OCI-LY7 (cell line): ENCODE data around the gene GOLGA5.

ENCODE experiments used
- CTCF ChIP-seq: fragments of 200-600 bp; sonication (generic); conservative IDR thresholded peaks from 2 replicates; pipeline ENCODE4 v1.5.1; 2014; ENCODE audit warnings: mild to moderate bottlenecking, antibody characterized with exemption, low read length, moderate library complexity, mixed read lengths
- EZH2phosphoT487 ChIP-seq: fragments of 200-600 bp; sonication (generic); IDR thresholded peaks from 2 replicates; pipeline ENCODE4 v1.6.1; 2018; ENCODE audit warnings: low read depth, borderline replicate concordance, mild to moderate bottlenecking, mixed run types, antibody characterized with exemption, low read length, moderate library complexity, mixed read lengths

DNA sequence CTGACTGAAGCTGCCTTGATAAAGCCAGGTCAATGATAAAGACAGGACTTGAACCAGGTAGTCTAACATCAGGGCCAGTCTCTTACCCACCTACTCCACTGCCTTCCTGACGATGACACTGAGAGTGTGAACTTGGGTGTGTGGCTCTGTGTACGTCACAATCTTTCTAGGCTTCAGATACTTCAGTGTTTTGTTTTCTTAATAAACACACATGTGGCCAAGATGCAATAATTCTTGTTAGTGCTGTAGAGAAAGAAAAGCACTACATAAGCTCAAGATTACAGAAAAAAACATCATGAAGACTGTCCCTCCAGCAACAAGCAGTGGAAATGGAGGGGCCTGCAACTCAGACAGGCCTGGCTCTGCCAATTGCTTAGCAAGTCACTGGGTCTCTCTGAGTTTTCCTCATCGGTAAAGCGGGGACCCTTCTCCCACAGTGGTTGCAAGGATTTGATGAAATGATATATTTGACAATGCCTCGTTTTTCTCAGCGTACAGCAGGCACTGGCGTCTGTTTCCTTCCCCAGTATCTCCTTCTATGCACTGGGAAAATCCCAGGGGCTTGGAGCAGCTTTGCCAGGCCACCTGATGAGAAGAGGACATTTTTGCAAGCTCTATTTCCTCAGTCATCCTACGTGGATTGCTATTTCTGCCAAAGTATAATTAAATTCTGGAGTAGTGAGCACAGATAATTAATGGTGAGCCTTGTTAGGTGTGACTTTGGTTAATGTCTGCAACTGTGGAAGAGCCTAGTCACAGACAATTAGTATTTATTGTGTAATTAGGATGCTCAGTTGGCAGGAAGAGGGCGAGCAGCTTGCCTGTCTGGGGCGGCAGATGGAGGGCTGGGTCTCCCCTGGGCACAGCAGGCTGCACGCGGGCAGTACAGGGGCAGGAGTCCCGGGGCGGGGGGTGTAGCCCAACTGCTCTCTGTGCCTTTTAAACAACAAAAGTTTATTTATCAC lies 73.1 kb downstream of the GOLGA5 start:
- TF ChIP-seq CTCF (no peak), EZH2phosphoT487 (no peak)
